AML-193 (cell line): ENCODE results near the gene EML5.
"Not testable (repeated sequence)": the region's sequence is repeated elsewhere in the genome, so short reads cannot be mapped to it uniquely, and the experiment has no call there.

Source experiments
- DNase-seq, 2 experiments: peaks; one replicate each; lab custom pipeline; 2025; lab: John Stamatoyannopoulos, UW

EML5 gene

DNA sequence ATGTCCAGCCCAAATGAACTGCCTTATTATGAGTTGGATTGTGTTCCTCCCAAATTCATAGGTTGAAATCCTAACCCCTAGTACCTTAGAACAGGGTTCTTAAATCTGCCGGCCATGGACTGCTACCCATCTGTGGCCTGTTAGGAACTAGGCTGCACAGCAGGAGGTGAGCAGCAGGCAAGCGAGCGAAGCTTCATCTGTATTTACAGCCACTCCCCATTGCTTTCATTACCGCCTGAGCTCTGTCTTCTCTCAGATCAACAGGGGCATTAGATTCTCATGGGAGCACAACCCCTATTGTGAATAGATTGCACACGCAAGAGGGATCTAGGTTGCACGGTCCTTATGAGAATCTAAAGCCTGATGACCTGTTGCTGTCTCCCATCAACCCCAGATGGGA lies 9.8 kb upstream of the EML5 start:
- no peak for DNase-seq

DNA sequence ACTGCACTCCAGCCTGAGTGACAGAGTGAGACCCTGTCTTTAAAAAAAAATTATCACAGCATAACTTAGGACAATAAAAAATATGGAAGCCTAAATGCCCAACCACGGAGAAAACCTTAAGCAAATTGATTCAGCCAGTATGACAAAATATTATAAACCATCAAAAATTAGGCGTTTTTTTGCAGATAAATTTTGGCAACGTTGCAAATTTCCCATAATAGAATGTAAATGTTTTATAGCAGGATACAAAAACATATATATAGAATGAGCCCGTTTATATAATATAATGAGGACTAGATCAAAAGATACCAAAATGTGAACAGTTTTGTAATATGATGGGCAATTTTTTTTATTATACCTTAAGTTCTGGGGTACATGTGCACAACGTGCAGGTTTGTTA lies 6.8 kb upstream of the EML5 start:
- DNase-seq: no peak

DNA sequence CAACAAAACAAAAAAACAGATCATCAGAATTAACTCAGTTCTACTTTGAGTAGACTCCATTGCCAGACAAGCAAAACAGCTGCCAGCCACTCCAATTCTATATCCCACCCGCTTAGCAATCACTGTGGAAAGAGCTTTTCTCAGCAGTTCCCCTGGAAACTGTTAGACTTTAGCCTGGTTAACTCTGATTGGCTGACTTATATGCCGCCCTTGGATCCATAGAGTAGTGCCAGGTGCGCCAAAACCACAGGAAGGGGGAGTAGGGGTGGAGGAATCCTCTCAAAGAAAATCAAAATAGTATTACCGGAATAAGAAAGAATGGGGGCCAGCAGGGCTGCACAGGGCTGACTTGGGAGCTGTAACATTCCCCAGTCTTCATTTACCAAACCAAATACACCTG lies 5.4 kb upstream of the EML5 start:
- DNase-seq: no peak

DNA sequence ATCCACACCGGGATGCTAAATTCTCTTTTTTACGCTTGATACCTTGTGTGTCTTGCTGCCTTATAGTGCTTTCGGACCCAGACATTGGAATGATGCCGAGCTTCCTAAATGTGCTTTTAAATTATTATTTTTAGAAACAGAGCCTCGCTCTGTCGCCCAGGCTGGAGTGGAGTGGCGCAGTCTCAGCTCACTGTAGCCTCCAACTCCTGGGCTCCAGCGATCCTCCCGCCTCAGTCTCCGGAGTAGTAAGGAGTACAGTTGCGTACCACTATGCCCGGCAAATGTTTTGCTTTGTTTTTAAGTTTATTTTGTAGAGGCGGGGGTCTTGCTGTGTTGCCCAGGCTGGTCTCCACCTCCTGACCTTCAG lies 489 bp upstream of the EML5 start:
- no peak for DNase-seq

DNA sequence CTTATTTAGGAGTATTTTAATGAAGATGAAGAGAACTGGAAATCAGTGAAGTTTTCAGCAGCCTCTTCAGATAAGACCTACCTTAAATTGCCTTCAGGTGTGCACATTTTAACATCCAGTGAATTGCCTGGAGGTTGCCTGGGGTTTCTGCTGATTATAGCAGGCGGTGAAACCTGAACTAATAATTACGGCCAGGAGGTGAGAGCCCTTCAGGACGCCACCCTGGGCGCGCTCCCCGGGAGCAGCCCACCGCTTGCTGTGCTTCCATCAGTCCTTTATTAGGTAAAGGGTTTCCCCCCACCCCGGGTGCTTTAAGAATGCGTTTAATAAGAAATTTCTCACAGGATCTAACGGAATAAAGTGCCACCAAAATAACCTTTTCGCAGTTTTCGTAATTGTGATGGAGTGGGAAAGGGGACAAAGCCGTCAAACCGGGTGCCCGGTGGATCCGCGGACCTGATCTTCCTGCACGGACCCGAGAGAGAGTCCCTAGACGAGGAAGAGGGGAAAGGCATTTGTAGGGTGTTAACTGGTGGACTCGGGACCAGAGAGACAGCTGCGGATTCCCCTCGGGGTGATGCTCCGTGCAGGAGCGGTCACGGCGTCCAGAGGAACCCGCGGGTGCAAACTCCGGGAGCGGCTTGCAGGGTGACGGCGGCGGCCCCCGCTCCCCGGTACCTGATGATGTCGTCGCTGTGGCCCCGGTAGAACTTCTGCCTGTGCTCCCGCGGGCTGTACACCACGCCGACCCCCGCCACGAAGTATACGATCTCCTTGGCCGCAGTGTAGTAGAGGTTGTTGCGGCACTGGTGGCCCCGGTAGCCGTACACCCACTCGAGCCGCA lies 902 bp downstream of the EML5 start:
- no peak for DNase-seq

DNA sequence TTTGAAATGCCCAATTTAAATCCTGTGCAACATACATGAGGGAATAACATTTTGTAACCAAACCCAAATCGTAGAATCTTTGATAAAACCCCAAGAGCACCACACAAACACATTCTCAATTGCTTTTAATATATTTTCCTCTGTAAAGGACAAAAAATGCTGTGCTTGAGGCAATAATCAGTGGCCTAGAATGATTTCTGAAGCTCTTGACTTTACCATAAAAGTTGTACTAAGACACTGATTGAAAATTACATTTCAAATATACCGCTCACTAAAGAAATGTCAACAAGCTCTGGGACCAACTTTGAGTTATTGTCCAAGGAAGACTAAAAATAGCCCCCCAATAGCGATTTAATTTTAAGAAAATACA lies 1.5 kb downstream of the EML5 start:
- DNase-seq: no peak

DNA sequence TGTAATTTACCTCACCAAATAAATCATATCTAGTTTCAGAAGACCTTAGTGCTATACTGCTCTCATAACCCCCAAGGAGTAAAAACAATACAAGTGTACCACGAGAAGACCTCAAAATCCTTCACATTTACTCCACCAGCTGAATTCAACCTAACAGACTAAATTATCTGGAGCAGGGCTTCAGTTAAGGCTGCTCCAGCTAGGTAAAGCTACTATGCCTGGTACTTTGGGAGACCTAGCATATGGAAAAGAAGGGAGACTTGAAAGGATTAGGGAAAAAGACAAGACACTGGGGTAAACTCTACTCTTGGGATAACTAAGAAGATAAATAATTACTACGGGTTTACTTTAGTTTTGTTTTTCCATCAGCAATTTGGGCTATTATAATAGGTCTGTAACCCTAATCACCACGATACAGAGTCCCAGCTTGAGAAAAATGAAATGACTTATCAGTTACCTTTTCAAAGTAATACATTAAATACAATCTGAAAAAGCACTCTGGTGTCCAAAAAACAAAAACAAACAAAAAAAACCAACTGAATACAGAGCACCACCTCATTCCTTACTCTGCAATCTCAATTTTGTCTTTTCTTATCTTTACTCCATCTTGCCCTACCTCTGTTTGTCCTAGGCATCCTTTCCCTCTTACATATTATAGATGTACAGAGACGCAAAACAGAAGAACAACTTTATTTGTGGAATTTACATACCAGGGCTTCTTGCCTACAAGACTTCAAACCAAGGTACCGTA lies 2.1 kb downstream of the EML5 start:
- no peak for DNase-seq

DNA sequence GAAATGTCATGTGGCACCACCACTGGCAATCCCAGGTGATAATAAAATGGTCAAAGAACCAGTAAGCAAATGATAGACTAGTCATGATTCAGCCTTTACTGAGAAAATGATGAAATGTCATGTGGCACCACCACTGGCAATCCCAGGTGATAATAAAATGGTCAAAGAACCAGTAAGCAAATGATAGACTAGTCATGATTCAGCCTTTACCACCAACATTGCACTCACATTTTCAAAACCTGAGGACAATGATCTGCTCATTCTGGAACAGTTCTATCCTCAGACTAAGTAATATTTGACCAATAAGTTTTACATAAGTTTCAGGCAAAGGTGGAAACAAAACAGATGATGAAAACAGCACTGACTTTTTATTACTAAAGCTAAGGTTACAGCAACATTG lies 3.2 kb downstream of the EML5 start:
- DNase-seq: not testable (repeated sequence)

DNA sequence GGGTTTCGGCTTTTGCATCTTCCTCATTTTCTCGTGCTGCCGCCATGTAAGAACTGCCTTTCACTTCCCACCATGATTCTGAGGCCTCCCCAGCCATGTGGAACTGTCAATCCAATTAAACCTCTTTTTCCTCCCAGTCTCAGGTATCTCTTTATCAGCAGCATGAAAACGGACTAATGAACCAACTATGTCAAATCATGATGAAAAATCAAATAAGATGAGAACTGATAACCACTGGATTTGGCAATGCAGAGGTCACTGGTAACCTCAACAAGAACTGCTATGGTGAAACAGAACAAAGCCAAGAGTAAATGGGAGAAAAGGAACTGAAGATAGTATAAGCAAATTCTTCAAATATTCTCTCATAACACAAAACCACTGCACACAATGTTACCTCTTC lies 6.0 kb downstream of the EML5 start:
- no peak for DNase-seq

DNA sequence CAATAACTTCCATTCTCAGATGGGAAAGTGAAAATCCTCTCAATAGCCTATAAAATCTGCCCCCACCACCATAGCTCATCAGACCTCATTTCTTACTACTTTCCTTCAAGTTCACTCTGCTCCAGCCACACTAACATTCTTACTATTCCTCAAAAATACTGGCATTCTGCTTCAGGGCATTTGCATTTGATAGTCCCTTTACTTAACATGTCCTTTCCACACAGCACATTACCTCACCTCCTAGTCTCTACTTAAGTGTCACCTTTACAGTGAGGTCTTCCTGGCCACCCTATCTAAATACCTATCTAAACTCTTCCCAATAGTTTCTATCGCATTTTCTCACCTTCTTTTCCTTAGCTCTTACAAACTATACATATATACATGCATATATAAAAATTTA lies 6.8 kb downstream of the EML5 start:
- DNase-seq: no peak

DNA sequence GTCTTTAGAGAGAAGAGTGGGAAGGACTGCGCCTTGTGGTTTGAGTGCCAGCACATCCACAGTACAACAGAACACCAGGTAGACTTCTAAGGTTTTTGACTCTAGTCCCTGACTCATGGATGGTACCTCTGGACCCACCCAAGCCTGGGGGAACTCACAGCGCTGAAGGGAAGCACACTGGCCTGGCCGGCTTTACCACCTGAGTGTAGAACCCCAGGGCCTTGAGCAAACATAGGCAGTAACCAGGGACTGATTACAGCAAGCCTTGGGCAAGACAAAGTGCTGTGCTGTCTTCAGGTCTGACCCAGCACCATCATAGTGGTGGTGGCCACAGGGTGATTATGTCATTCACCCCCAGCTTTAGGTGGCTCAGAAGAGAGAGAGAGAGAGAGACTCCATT lies 17.2 kb downstream of the EML5 start:
- no peak for DNase-seq

DNA sequence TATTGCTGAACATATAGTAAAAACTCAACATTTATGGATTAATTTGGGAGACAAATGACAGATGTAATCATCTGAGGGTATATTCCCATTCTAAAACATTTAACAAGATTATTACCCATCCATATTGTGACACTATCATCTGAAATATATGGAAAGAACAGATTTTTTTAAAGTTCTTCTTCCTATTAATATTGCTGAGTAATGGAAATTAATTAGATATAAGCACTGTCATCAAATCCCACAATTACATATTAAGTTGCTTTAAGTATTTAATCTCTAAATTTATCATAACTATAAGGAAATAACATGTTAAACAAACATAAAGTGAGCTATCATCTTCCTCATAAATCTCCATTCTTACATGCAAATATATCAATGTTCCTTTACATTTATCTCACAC lies 22.0 kb downstream of the EML5 start:
- DNase-seq: no peak

DNA sequence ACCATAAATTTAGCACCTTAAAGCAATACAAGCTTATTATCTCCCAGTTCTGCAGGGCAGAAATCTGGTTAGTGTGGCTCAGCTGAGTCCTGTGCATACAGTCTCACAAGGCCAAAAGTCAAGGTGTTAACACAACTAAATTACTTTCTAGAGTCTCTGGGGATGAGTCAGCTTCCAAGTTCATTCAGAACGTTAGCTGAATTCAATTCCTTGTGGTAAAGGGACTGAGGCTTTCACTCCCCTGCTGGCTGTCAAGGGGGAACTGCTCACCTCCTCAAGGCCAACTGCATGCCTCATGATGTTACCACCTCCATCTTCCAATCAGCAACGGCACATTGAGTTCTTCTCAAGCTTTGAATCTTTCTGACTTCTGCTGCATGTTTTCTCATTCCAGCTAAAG lies 27.6 kb downstream of the EML5 start:
- DNase-seq: no peak

DNA sequence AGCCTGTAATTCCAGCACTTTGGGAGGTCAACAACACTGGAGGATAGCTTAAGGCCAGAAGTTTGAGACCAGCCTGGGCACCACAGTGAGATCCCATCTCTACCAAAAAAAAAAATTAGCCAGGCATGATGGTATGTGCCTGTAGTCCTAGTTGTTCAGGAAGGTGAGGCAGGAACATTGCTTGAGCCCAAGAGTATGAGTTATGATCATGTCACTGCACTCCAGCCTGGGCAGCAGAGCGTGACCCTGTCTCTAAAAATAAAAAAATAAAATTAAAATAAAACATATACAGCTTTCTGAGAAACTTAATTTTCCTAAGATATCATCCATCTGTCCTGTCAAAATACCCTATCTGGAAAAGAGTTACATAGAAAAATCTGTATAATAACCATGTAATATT lies 38.9 kb downstream of the EML5 start:
- no peak for DNase-seq

DNA sequence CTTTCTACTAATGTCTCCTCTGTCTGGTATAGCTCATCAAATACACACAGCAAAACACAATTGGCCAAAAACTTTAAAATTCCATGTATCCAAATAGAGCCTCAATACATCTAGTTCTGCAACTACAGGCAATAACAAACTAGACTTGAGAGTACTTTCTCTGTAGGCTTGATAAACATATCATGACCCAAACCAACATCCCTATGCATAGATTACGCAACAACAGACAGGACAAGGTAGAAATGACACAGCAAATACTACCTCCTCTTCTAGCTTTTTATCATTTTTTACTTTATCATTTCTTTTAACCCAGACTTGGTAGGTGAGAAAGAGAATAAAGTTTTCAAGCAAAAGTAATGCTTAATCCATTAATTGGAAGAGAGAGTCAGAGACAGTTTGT lies 41.8 kb downstream of the EML5 start:
- DNase-seq: no peak

DNA sequence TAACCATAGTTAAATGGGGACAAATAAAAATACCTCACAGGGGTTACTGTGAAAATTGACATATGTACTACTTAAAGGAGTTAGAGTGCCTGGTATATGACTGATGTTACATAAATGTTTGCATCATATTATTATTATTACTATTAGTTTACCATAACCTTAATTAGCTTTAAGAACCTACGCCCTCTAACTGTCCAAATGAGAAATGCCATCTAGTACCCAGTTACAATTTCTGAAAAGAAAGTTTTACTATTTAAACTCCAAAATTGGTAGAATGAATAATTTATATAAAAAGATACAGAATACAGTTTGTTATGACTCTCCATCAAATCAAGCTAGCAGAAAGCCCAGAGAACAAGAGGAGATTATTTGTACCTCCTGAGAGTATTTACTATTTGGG lies 42.3 kb downstream of the EML5 start:
- DNase-seq: no peak

DNA sequence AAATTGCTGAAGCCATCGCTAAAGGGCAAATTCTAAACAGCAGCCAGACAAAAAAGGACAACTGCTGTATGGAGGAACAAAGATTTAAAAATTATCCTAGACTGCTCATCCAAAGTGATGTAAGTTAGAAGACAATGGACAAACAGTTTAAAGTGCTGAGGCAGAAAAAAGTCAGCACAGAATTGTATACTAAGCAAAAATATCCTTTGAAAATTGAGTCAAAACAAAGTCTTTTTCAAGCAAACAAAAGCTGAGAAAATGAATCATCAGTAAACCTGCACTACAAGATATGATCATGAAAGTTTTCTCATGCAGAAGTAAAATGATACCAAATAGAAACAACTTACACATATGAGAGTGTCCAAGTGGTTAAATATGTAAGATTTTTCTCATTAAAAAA lies 43.6 kb downstream of the EML5 start:
- DNase-seq: no peak

DNA sequence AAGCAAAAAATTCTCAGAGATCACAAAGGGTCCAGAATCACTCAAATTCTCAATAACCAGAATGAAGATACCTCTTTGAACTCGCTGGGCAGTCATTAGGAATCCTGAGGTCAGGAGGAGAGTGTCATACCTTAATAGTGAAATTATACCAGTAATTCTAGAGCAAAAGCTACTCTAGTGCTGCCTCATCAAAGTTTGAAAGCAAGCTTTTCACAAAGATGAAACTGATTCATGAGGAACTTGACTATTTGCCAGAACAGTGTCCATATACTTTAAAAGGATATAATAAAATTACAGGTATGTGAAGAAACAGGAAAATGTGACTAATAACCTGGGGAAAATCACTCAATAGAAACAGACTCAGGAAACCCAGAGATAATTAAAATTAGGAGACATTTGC lies 44.5 kb downstream of the EML5 start:
- DNase-seq: no peak

DNA sequence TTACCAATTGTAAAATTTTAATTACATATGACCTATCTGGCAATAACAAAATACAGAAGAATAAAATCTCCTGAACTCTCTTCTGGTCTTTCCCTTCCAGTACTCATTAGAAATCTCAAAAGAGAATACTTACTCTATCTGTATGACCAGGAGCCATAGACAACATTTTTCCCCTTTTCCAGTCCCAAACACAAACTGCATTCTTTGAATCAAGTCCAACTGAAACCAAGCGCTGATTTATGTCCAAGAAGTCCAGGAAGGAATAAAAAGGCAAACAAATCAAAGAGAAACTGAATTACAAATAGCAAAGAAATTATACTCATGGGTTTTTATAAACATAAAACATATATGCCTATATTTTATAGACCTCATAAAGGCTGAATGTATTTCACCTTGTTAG lies 46.7 kb downstream of the EML5 start:
- no peak for DNase-seq

DNA sequence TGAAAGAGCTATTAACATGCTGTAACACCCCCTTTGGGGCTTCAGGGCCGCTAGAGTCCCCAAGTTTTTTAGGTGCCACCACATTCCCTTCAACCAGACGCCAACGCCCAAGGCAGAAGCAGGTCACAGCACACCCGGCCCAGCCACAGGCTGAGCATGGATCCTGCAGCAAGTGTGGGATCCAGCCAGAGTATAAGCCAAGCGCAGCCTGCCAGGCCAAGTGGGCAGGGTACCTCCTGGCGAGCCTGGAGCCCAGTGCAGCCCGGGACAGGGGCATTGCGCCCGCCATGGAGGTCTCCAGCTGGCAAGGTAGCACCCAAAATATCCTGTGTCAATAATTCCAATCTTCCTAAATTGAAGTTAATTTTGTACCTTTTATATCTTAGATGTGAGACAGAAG lies 55.5 kb downstream of the EML5 start:
- no peak for DNase-seq

DNA sequence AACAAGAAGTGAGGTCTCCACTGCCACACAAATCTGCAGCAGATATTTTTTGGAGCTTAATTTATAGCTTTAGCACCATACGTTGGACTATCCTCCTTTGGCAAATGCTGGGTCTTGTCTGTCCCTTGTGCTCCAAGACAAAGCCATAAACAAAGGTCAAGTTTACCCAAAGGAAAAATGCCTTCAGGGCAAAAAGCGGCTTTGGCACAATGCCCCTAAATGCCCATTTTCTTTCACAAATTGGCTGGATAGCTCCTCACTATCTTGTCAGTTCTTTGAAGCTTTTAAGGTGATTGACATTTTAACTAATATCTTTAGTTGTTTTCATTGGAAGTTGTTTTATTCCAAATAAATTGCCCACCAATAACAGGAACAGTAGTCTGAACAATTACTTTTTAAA lies 59.6 kb downstream of the EML5 start:
- DNase-seq: no peak

DNA sequence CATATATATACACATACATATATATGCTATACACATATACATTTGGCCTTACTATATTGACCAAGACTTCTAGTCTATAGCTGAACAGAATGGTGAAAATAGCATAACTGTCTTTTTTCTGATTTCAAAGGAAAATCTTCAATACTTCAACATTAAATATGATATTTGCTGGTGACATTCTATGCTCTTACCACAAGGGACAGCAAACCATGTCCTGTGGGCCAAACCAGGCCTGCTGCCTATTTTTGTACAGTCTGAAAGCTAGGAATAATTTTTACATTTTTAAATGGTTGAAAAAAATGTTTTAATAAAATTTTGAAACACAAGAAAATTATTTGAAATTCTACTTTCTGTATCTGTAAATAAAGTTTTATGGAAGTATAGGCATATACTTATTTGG lies 63.6 kb downstream of the EML5 start:
- DNase-seq: no peak

DNA sequence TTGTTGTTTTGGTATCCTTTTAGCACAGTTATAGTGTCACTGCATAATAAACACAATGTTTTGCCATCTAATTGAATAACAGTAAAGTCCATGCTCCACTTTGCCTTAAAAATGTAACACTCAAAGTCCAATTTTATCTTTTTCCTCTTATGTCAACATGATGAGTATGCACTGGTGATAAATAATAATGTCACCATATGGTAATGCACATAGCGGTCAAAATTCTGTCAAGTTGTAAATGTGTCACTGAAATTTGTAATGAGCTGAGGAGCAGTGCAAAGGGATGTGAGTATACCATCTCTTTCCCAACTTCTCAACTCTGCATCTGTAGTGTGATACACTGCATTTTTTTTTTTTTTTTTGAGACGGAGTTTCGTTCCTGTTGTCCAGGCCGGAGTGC lies 65.7 kb downstream of the EML5 start:
- no peak for DNase-seq

DNA sequence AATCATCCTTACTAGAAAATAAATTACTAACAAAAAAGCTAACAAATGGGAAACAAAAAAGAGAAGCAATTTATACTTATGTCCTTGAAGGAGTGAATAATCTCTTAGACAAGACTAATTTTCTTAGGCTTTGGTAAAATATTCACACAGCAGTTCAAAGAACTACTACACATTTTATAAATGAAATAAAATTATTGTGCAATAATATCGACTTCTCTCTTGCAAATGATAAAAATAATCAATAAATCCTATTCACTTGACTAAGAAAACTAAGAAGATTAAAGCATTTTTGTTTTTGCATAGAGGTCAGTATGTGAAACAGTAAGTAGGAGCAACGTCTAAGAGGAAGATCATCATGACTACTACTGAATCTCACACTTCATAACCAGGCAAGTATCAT lies 82.0 kb downstream of the EML5 start:
- DNase-seq: no peak
